Glutamatergic neuron (in vitro differentiated cells): ENCODE measurements around the gene TIMM29. TPM values are rescaled to one million over a fixed set of nuclear protein-coding genes. Genes with fewer than 3 reads are reported as not detected.

Source experiments
- DNase-seq: peaks from one replicate; pipeline ENCODE4 v3.0.0; 2022
- H3K27ac Mint-ChIP-seq: one replicate; pipeline ENCODE4 v1.8.0; 2020; ENCODE audit warnings: mild to moderate bottlenecking, mixed read lengths, inconsistent platforms; ENCODE audit not compliant: unreplicated experiment
- H3K27me3 Mint-ChIP-seq: one replicate; pipeline ENCODE4 v1.8.0; 2020; ENCODE audit warnings: mild to moderate bottlenecking, moderate library complexity, mixed read lengths, inconsistent platforms; ENCODE audit not compliant: unreplicated experiment
- H3K36me3 Mint-ChIP-seq: one replicate; pipeline ENCODE4 v1.8.0; 2020; ENCODE audit warnings: mild to moderate bottlenecking, mixed read lengths, inconsistent platforms; ENCODE audit not compliant: unreplicated experiment
- H3K4me1 Mint-ChIP-seq: one replicate; pipeline ENCODE4 v1.8.0; 2020; ENCODE audit warnings: mild to moderate bottlenecking, low read depth, mixed read lengths, inconsistent platforms; ENCODE audit not compliant: unreplicated experiment
- H3K4me3 Mint-ChIP-seq: one replicate; pipeline ENCODE4 v1.8.0; 2020; ENCODE audit warnings: mild to moderate bottlenecking, mixed read lengths, inconsistent platforms; ENCODE audit not compliant: unreplicated experiment
- H3K9me3 Mint-ChIP-seq: one replicate; pipeline ENCODE4 v1.8.0; 2020; ENCODE audit warnings: mild to moderate bottlenecking, moderate library complexity, mixed read lengths, inconsistent platforms; ENCODE audit not compliant: unreplicated experiment
- CTCF ChIP-seq: fragments of 200-600 bp; sonication (generic); IDR thresholded peaks from one replicate; pipeline ENCODE4 v1.5.0; 2021; ENCODE audit not compliant: partially characterized antibody, unreplicated experiment
- total RNA-seq: library from RNA; stranded (reverse); fragmentation: NEBNext Ultra II Directional; extraction: Animal tissue kit (Norgen Biotek cat#: 25700); gene quantifications from one replicate; pipeline ENCODE4 v1.2.1, GENCODE V29; 2021; ENCODE audit not compliant: unreplicated experiment

Gene TIMM29
- total RNA-seq, 1 donor from 2014 or later = 31.8 TPM

GRCh38 chr19:10916602-10917001 lies 12.0 kb upstream of the TIMM29 start:
- Mint-ChIP-seq H3K27me3 (peaks cover 7% of the 10 kb centered on the region), H3K36me3 (no peaks in the 10 kb centered on the region), H3K27ac (no peak overlapping the region), H3K4me3 (no peak overlapping the region), H3K4me1 (peaks cover 11% of the 10 kb centered on the region), H3K9me3 (peaks cover 11% of the 10 kb centered on the region)
- no peak for TF ChIP-seq CTCF
- DNase-seq = no peak

- no peak overlapping the region for H3K27ac Mint-ChIP-seq
Observed at GRCh38 chr19:10918359-10918758, 10.3 kb upstream of the TIMM29 start.

GRCh38 chr19:10919352-10920287 lies 9.0 kb upstream of the TIMM29 start:
- Mint-ChIP-seq H3K4me3 (no peak overlapping the region), H3K27me3 (peaks cover 14% of the 10 kb centered on the region), H3K9me3 (peaks cover 19% of the 10 kb centered on the region), H3K27ac (peak overlapping the region; percentile 31), H3K36me3 (no peaks in the 10 kb centered on the region), H3K4me1 (peaks cover 8% of the 10 kb centered on the region)
- DNase-seq = no peak
- no peak for TF ChIP-seq CTCF

More at GRCh38 chr19:10918359-10918758, 10.3 kb upstream of the TIMM29 start:
- Mint-ChIP-seq H3K4me3 (no peak overlapping the region), H3K9me3 (peaks cover 18% of the 10 kb centered on the region), H3K36me3 (no peaks in the 10 kb centered on the region), H3K27me3 (peaks cover 13% of the 10 kb centered on the region), H3K4me1 (peaks cover 11% of the 10 kb centered on the region)
- DNase-seq = no peak
- no peak for TF ChIP-seq CTCF

DNA sequence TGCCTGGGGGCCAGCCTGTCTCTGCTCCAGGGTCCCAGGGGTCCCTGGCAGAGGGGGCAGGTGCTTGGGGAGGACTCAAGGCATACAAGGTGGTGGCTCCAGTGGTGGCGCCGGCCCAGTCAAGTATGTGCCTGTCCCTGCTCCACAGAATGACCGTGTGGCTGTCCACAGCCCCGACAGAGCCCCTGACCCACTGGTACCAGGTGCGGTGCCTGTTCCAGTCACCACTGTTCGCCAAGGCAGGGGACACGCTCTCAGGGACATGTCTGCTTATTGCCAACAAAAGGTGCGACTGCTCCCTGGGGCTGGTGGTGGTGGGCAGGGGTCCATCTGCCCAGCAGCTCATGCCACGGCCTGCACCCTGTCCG lies 8.3 kb upstream of the TIMM29 start:
- Mint-ChIP-seq H3K9me3 (peaks cover 19% of the 10 kb centered on the region), H3K36me3 (no peaks in the 10 kb centered on the region), H3K27ac (no peak overlapping the region)

More for the DNA sequence above, 8.3 kb upstream of the TIMM29 start:
- H3K4me1 Mint-ChIP-seq = peaks cover 6% of the 10 kb centered on the region
- H3K27me3 Mint-ChIP-seq = peaks cover 18% of the 10 kb centered on the region
- DNase-seq = no peak
- TF ChIP-seq CTCF = no peak
- H3K4me3 Mint-ChIP-seq = no peak overlapping the region
